Measurements from ENCODE around the gene MFAP5. TPM values are rescaled to one million over a fixed set of nuclear protein-coding genes. Genes with fewer than 3 reads are reported as not detected.
A peak's percentile ranks its signal among the peaks of the same experiment; 100 is the strongest.

The MFAP5 gene
- total RNA-seq, 1 experiment from 2014 or later = 0.26 TPM

GRCh38 chr12:8687846-8688601, 25.4 kb upstream of the MFAP5 start:
- Histone ChIP-seq H2BK5ac (ENCODE audit: insufficient read length, low read length) (no peak overlapping the region), H3K18ac (ENCODE audit: insufficient read length, low read depth, low read length) (peak overlapping the region; percentile 62), H4K20me1 (ENCODE audit: control insufficient read depth, insufficient read depth, insufficient read length) (no peaks in the 10 kb centered on the region), H4K8ac (replicated peaks; ENCODE audit: insufficient read length, low read depth, low read length) (no peak overlapping the region), H2AK5ac (ENCODE audit: insufficient read length, low read length) (no peak overlapping the region), H3K79me2 (ENCODE audit: insufficient read depth, low read length) (no peaks in the 10 kb centered on the region), H3K79me1 (ENCODE audit: insufficient read depth, low read depth, low read length, poor library complexity, severe bottlenecking) (no peaks in the 10 kb centered on the region), H2BK12ac (ENCODE audit: insufficient read length, low read depth, low read length) (no peak overlapping the region), H3K27ac (ENCODE audit: insufficient read length, low read depth, low read length) (no peak overlapping the region), H3K9ac (ENCODE audit: extremely low read depth, insufficient read length, low read length) (no peak overlapping the region), H3K4me2 (ENCODE audit: insufficient read depth, insufficient read length, low read length) (no peak overlapping the region), H4K5ac (ENCODE audit: insufficient read length, low read depth, low read length) (no peak overlapping the region), H3K9me3 (ENCODE audit: control insufficient read depth, low read depth, low read length) (no peaks in the 10 kb centered on the region), H3K23me2 (ENCODE audit: insufficient read length, low read depth, low read length, poor library complexity, severe bottlenecking) (no peaks in the 10 kb centered on the region), H3T11ph (ENCODE audit: low read length) (peak overlapping the region; percentile 45), H2BK20ac (ENCODE audit: low read depth, low read length, poor library complexity, severe bottlenecking) (no peak overlapping the region), H3K4me1 (ENCODE audit: insufficient read depth, low read length) (peaks cover 9% of the 10 kb centered on the region; the same call in 1 of the 2 replicates), H2AFZ (ENCODE audit: low read length) (no peak overlapping the region), H2BK15ac (ENCODE audit: low read depth, low read length) (no peak overlapping the region), H4K91ac (ENCODE audit: insufficient read length, low read depth, low read length) (no peak overlapping the region), H3K23ac (ENCODE audit: insufficient read length, low read depth, low read length) (no peak overlapping the region), H3K4ac (ENCODE audit: low read depth, low read length) (no peak overlapping the region), H3K14ac (ENCODE audit: insufficient read depth, low read length) (no peak overlapping the region; the same call in 1 of the 2 replicates), H2BK120ac (ENCODE audit: low read depth, low read length, poor library complexity, severe bottlenecking) (peak overlapping the region; percentile 5), H3K56ac (ENCODE audit: insufficient read length, low read depth, low read length) (no peak overlapping the region), H3K27me3 (ENCODE audit: insufficient read depth, low read length) (no peaks in the 10 kb centered on the region)
- peaks cover 34% of the 10 kb centered on the region in 2 experiments for H3K4me1 Mint-ChIP-seq
- no peaks in the 10 kb centered on the region for H3K27me3 Mint-ChIP-seq (ENCODE audit: low read depth)
- peaks cover 4 to 11% (median 7%) of the 10 kb centered on the region in 3 experiments; a peak in 5 of 7 replicates for H3K36me3 Mint-ChIP-seq (ENCODE audit: insufficient read depth in 1 of 3, low read depth in 3 of 3)
- WGBS (ENCODE audit: extremely low coverage, insufficient read length, low lambda C conversion rate) = no CpG with 5 or more reads among the region's 2 CpGs
- peaks cover 6 to 9% of the 10 kb centered on the region in 2 experiments; a peak in 4 of 5 replicates for H3K9me3 Mint-ChIP-seq
- TF ChIP-seq CTCF (conservative IDR thresholded peaks at IDR 0.05) = no peak
- H3K27ac Mint-ChIP-seq = no peak overlapping the region
- H3K4me3 Mint-ChIP-seq = no peak overlapping the region
- peak; percentile 67 for DNase-seq
